Measurements from ENCODE around the gene HEPN1. TPM values are rescaled to one million over a fixed set of nuclear protein-coding genes. Genes with fewer than 3 reads are reported as not detected.

The HEPN1 gene
- total and polyA plus RNA-seq, 8 donors = 0.11 TPM; not detected in 7

GRCh38 chr11:124890683-124891372 lies 28.2 kb upstream of the HEPN1 start:
- ATAC-seq = no peak
- Histone ChIP-seq H3K4me1 (no peaks in the 10 kb centered on the region), H3K27me3 (no peaks in the 10 kb centered on the region), H3K4me3 (no peak overlapping the region), H3K36me3 (no peaks in the 10 kb centered on the region), H3K9me3 (no peaks in the 10 kb centered on the region), H3K27ac (no peak overlapping the region)
- no peak for FAIRE-seq
- no peak for TF ChIP-seq CTCF (IDR thresholded peaks at IDR 0.05)
- 60 to 73% methylated on average over 9 of the region's 9 CpGs for WGBS, 2 donors
- intact Hi-C loops (cut with DNase I) = no loop called here
- DNase-seq = no peak

- DNase-seq (no peak), ATAC-seq (no peak), FAIRE-seq (no peak)
- intact Hi-C loops (cut with DNase I) = no loop called here
- WGBS, 2 donors = 47 to 55% methylated on average over 12 of the region's 12 CpGs
- Histone ChIP-seq H3K4me3 (no peak overlapping the region), H3K27ac (no peak overlapping the region), H3K9me3 (no peaks in the 10 kb centered on the region), H3K4me1 (no peaks in the 10 kb centered on the region), H3K27me3 (no peaks in the 10 kb centered on the region), H3K36me3 (no peaks in the 10 kb centered on the region)
- TF ChIP-seq CTCF (IDR thresholded peaks at IDR 0.05) = no peak
Measured at GRCh38 chr11:124891373-124891861, 27.6 kb upstream of the HEPN1 start.

- no peaks in the 10 kb centered on the region for H3K9me3 ChIP-seq
- ATAC-seq (no peak), DNase-seq (no peak), FAIRE-seq (no peak)
- TF ChIP-seq CTCF (IDR thresholded peaks at IDR 0.05) = no peak
- H3K27ac ChIP-seq = no peak overlapping the region
- 69 to 75% methylated on average over 2 of the region's 2 CpGs for WGBS, 2 donors
- intact Hi-C loops (cut with DNase I) = no loop called here
- H3K4me1 ChIP-seq = no peaks in the 10 kb centered on the region
- no peak overlapping the region for H3K4me3 ChIP-seq
- no peaks in the 10 kb centered on the region for H3K36me3 ChIP-seq
- no peaks in the 10 kb centered on the region for H3K27me3 ChIP-seq
Measured at GRCh38 chr11:124892146-124892545, 26.9 kb upstream of the HEPN1 start.

GRCh38 chr11:124892750-124893454 lies 26.1 kb upstream of the HEPN1 start:
- 66 to 68% methylated on average over 9 of the region's 9 CpGs for WGBS, 2 donors
- no peak for FAIRE-seq
- no peak overlapping the region for H3K4me3 ChIP-seq

More at GRCh38 chr11:124892750-124893454, 26.1 kb upstream of the HEPN1 start:
- TF ChIP-seq CTCF (IDR thresholded peaks at IDR 0.05) = no peak
- Histone ChIP-seq H3K4me1 (no peaks in the 10 kb centered on the region), H3K36me3 (no peaks in the 10 kb centered on the region), H3K9me3 (no peaks in the 10 kb centered on the region), H3K27ac (no peak overlapping the region), H3K27me3 (no peaks in the 10 kb centered on the region)
- DNase-seq = no peak
- intact Hi-C loops (cut with DNase I) = no loop called here
- peak in 1 of 4 donors; percentile 37 for ATAC-seq

Data from pancreas (tissue), 10 donors.